Measurements from ENCODE around the gene SGPL1.
"Not testable (repeated sequence)": the region's sequence is repeated elsewhere in the genome, so short reads cannot be mapped to it uniquely, and the experiment has no call there.

SGPL1 gene

DNA sequence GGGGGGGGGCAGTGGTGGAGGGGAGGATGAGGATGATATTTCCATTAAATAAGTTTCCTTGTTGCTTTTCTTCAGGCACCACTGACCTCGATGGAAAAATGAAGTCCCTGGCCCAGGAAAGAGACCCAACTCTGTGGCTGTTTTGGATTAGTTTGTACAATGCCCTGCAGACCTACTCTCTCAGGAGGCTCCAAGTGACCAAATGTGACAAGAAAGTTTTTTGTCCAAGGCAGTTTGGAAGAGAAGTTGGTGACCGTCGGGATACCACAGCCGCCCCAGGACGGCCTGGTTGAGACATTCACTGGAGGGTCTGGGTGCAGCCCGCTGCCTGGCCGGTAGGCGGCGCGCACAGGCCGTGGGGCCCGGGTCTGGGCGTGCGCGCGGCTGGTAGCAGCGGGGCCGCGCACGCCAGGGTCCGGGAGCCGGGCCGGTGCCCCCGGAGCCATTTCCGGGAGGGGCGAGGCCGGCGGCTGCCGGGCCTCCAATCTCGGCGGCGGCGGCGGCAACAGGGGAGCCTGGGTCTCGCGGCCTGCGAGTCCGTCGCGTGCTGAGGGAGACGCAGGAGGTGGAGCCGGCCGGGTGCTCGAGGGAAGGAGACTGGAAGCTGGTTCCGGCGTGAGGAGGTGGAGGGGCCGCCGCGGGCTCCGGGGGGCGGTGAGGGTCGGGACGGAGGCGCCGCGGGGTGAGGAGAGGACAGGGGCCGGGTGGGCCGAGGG lies at the start of gene SGPL1:
Gene SGPL1, plus strand, starts transcription at position 445 of the 716 bp plus-strand sequence. CDS start 906 bp downstream, outside the sequence.
- peak; percentile 75 to 89 for DNase-seq

DNA sequence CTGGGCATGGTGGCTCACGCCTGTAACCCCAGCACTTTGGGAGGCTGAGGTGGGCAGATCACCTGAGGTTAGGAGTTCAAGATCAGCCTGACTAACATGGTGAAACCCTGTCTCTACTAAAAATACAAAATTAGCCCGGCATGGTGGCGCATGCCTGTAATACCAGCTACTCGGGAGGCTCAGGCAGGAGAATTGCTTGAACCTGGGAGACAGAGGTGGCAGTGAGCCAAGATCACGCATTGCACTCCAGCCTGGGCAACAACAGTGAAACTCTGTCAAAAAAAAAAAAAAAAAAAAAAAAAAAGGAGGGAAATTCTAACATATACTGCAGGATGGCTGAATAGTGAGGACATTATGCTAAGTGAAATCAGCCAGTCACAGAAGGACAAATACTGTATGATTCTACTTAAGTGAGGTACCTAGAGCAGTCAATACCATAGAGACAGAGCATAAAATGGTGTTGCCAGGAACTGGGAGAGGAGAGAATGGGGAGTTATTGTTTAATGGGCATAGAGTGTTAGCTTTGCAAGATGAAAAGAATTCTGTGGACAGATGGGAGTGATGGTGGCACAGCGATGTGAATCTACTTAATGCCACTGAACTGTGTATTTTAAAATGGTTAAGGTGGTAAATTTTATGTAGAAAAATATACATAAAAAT lies 47.6 kb upstream of the SGPL1 start:
- DNase-seq = not testable (repeated sequence)

DNA sequence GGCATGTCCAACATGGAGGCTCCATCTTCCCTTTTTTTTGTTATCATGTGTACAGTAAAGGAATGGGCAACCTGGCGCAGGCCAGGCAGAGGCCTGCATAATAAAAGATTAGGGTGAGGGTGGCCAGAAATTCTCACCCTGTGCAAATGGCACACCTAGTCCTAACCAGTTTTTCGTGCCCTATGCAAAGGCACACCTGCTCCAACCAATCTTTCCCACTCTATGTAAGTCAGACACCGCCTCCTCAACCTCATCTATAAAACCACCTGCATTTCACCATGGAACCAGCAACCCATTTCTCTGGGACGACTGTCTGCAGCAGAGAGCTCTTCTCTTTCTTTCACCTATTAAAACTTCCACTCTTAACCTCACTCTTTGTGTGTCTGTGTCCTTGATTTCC lies 46.6 kb upstream of the SGPL1 start:
- DNase-seq = no peak

DNA sequence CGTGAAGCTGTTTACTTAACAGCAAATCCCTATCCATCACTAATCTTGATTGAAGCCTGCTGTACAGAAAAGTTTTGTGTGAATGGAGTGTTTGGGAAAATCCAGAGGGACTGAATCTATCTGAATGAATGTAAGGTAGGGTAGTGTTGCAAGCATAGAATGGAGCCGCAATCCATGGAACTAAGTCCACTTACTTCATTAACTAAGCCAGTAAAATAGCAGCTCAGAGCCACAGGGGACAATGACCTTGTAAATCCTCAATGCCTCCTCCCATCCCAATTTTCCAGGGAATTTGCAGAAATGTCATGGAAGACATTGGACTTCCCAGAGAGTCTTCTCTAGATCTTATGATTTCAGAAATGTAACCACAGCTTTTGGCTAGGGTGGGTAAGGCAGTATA lies 45.7 kb upstream of the SGPL1 start:
- no peak for DNase-seq

DNA sequence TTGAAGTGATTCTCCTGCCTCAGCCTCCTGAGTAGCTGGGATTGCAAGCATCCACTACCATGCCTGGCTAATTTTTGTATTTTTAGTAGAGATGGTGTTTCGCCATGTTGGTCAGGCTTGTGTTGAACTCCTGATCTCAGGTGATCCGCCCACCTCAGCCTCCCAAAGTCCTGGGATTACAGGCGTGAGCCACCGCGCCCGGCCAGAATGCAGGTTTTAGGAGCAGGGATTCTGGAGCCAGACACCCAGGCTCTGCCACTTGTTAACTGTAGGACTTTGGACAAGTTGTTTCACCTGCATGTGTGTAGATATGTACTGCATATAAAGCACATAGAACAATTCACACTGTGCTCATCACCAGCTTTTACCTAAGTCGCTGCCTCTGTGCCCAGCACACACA lies 45.2 kb upstream of the SGPL1 start:
- DNase-seq = not testable (repeated sequence)

GRCh38 chr10:70771311-70772194 lies 44.2 kb upstream of the SGPL1 start:
- no peak for DNase-seq

DNA sequence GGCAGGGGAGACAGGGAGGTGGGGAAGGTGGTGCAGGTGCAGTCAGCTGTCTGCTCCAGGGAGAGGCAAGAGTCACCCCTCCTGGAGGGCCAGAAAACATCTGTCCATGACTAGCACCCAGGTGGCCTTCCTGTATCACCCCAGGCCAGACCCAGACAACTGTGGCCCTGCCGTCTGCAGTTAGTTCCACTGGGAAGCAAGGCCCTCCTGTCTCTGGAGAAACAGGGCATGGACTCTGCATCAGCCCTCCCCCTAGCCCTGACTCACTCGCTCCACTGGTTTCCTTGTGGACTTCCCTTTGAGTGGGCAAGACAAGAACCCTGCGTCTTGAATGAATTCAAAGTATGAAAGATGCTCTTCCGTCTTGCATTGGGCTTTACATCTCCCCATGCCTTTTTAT lies 43.1 kb upstream of the SGPL1 start:
- no peak for DNase-seq

DNA sequence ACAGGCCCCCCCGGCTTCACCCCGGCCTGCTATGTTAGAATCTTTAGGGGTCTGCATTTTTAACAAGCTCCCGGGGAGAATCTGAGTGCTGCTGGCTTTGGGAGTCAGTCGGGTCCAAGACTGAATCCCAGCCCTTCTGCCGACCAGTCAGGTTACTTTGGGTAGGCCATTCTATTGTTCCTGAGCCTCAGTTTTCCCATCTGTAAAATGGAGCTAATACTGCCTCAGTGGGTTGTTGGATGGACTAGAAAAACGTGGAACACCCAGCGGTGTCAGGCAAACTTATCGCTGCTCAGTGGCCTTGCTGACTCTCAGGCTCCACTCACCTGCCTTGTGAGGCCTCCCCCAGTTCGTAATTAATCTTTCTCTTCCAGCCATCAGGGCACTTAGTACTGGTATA lies 42.3 kb upstream of the SGPL1 start:
- no peak for DNase-seq

DNA sequence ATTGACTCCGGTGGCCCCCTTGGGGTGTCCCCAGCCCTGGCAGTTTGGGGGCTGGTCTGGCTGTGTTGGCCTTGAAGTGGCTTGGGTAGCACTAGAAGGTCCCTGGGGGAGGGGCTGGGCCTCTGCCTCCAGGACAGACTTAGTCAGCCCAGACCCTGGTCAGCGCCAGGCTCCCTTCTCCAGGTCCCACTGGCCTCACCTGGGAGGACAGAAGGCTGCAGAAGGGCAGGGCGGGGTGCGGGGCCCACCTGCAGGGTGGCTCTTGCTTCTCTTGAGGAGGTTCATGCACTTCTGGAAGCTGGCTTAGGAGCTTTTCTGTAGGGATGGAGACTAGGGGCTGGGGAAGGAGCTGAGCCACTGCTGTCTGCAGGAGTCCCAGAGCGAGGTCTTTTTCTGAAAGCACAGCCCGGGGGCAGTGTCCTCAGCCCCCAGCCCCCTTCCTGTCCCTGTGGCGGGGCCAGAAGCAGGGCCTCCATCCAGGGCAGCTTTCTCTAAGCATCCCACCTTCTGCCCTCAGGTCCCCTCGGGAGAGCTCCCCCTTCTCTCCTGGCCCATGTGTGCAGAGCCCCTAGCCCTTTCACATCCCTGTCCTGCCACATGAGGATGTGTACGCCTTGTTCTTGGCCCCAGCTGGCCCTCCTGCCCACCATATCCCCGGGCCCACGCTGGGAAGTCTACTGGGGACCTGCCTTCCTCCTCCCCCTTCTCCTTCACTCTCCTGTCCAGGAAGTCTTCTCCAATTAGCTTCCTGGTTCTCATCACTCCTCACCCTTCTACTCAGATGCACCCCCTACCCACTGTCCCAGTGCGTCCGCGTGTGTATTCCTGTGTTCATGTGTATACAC lies 41.6 kb upstream of the SGPL1 start:
- DNase-seq = no peak

DNA sequence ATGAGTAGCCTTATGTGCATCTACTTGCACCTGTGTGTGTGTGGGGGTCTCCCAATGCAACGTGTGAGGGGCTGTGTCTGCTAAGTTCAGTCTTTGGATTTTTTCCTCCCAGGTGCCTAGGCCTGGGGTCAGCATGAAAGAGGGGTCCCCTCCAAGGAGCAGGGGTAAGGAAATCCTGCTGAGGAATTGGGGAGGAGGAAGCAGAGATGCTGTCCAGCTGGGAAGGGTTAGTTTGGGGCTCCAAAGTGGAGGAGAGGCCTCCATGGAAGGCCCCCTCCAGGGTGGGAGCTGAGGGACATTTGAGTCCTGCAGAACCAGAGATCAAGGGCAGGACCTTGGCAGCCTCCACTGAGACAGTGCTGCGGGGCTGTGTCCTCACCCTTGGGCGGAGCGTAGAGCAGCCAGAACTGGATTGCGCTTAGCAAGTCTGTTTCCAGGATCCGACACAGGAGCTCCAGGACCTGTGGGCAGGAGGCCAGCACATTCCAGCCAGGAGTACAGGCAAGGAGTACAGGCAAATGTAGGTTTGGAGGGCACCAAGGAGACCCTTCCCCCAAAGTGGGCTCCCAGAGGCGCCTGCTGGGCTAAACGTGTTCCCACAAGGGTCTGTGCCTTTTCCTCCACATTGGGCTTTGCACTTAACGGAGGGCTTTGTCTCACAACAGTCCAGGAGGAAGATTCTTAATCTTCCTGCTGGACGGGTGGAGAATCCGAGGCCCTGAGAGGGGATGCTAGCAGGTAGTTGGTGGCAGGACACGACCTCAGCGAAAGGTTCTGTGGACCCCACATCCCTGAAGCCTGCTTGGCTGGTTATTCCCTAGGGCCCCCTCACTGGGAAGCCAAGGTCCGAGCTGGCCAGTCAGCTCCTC lies 40.7 kb upstream of the SGPL1 start:
- DNase-seq = no peak

GRCh38 chr10:70775679-70776454 lies 39.9 kb upstream of the SGPL1 start:
- DNase-seq = no peak

GRCh38 chr10:70776455-70777005 lies 39.2 kb upstream of the SGPL1 start:
- no peak for DNase-seq

GRCh38 chr10:70777063-70777875 lies 38.5 kb upstream of the SGPL1 start:
- no peak for DNase-seq

GRCh38 chr10:70778267-70778924 lies 37.4 kb upstream of the SGPL1 start:
- DNase-seq = no peak

- DNase-seq = no peak
These were observed 36.7 kb upstream of the SGPL1 start for GRCh38 chr10:70779088-70779487.

DNA sequence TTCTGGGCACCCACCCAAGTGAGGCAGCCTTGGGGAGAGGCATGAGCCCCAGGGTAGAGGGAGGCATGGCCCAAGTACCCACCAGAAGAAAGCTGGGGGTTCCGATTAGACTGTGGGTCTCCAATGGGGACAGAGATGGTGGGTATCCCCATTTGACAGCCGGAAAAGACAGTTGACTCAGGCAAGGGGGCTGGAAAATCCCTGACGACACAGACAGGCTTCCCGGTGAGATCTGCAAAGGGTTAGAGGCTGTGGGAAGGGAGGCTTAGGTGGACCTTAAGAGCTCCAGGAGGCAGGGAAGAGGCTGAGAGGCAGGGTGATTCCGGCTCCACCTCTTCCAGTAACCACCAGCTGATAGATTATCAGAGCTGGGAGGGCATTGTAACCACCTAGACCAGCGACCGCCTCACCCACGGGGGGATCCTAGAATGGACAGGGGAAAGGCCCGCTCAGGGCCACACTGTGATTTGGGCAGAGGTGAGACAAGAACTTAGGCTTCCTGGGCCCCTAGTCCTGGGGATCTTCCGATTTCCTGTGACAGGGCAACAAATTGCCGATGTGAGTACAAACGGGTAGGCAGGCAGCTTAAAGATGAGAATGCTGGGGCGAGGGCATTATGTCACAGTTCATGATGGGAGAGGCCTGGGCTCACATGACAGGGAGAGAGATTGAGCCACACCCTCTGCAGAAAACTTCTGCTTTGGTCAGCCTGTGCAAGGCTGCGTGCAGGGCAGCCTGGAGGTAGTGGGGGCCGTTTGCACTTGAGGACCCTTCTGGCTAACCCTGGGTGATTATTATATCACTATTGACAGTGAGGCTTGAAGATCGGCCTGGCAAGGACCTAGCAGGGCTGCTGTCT lies 36.0 kb upstream of the SGPL1 start:
- DNase-seq = no peak

DNA sequence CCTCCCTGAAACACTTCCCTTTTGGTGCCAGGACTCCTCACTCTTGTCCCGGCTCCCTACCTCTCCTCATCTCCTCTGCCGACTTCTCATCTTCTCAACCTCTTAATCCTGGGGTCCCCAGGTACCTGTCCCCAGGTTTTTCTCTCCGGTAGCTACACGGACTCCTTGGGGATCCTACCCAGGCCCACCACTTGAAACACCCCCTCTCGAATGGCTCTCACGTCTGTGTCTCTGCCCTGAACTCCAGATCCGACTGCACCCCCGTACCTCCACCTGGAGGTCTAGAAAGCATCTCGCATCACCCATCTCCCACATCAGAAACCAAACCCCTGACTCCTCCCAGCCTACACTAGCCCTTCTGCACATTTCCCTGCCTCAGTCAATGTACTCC lies 35.4 kb upstream of the SGPL1 start:
- no peak for DNase-seq

DNA sequence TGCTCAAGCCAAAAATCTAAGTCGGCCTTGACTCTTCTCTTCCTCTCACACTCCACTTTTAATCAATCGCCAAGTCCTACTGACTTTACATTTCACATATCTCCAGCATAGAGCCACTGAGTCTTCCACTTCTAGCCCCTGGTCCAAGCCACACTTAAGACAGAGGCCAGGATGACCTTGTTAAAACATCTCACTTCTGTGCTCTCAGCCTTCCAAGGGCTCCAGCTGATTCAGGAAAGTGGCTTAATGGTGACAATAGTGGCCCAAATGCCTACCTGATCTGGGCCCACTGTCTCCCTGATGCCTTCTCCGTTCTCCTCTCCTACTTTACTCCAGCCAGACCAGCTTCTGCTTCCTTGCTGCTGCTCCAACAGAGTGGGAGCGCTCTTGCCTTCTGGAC lies 35.0 kb upstream of the SGPL1 start:
- DNase-seq = no peak
